SK-N-SH (cell line): Measurements from ENCODE around the gene HJV.
"Not testable (repeated sequence)": the region's sequence is repeated elsewhere in the genome, so short reads cannot be mapped to it uniquely, and the experiment has no call there.

Source experiments
- CHD2 ChIP-seq: fragments of 150-350 bp; IDR thresholded peaks from 2 replicates; pipeline ENCODE4 v1.6.1; 2018; ENCODE audit warnings: low read length; ENCODE audit not compliant: partially characterized antibody
- CTCF ChIP-seq: fragments of 200-600 bp; sonication (generic); IDR thresholded peaks from 2 replicates; pipeline ENCODE4 v1.6.1; 2017; ENCODE audit warnings: antibody characterized with exemption, mild to moderate bottlenecking, moderate library complexity
- EP300 ChIP-seq, 2 experiments: IDR thresholded peaks; 2 replicates each; pipeline versions ENCODE4 v1.4.0 to v1.6.1; 2012; ENCODE audit warnings: borderline replicate concordance in 1 of 2, low read depth in 1 of 2, low read length in 1 of 2
- IRF3 ChIP-seq: fragments of 150-350 bp; IDR thresholded peaks from 2 replicates; pipeline ENCODE4 v1.6.1; 2016; ENCODE audit warnings: mild to moderate bottlenecking, low read depth, low read length
- JUND ChIP-seq: IDR thresholded peaks from 2 replicates; pipeline ENCODE4 v1.4.0; 2012
- MAX ChIP-seq: IDR thresholded peaks from 2 replicates; pipeline ENCODE4 v1.4.0; 2012; ENCODE audit warnings: low read depth
- POLR2AphosphoS5 ChIP-seq: IDR thresholded peaks from 2 replicates; pipeline ENCODE4 v1.6.1; 2012; ENCODE audit warnings: low read depth, low read length
- REST ChIP-seq: IDR thresholded peaks from 2 replicates; pipeline ENCODE4 v1.6.1; 2012; ENCODE audit warnings: mild to moderate bottlenecking, low read depth, low read length, moderate library complexity
- SMC3 ChIP-seq: IDR thresholded peaks from 2 replicates; pipeline ENCODE4 v1.6.1; 2012; ENCODE audit warnings: low read depth, low read length, improper control_type of control experiment
- TAF1 ChIP-seq: IDR thresholded peaks from 2 replicates; pipeline ENCODE4 v1.6.1; 2012; ENCODE audit warnings: low read depth, mild to moderate bottlenecking, low read length, moderate library complexity, borderline replicate concordance
- USF2 ChIP-seq: fragments of 150-350 bp; IDR thresholded peaks from 2 replicates; pipeline ENCODE4 v1.6.1; 2017; ENCODE audit warnings: antibody characterized with exemption, low read length, low read depth, borderline replicate concordance
- YY1 ChIP-seq: IDR thresholded peaks from 2 replicates; pipeline ENCODE4 v1.4.0; 2012; ENCODE audit warnings: low read depth, mild to moderate bottlenecking

- TF ChIP-seq MAX; CTCF; USF2; SMC3; JUND; POLR2AphosphoS5; EP300 (IDR thresholded peaks at IDR 0.05; ENCODE audit: borderline replicate concordance in 1 of 2, low read depth in 1 of 2, low read length in 1 of 2); REST; IRF3; YY1; TAF1; CHD2: not testable (repeated sequence)
These were observed 5.1 kb upstream of the HJV start for GRCh38 chr1:146026650-146027049.
